Osteoblast (primary cell): ENCODE data around the gene ADCY5. TPM values are rescaled to one million over a fixed set of nuclear protein-coding genes. Genes with fewer than 3 reads are reported as not detected.

ENCODE experiments used
- DNase-seq: peaks from one replicate; pipeline ENCODE4 v3.0.0; 2011; ENCODE audit warnings: low spot score, mixed read lengths; ENCODE audit not compliant: insufficient read length; ENCODE audit errors: missing footprints
- H2AFZ ChIP-seq: 2 replicates; pipeline ENCODE4 v1.6.0; 2011; ENCODE audit warnings: mild to moderate bottlenecking, low read length
- H3K27ac ChIP-seq: 2 replicates; pipeline ENCODE4 v1.5.1; 2011; ENCODE audit warnings: mild to moderate bottlenecking, low read depth, low read length, moderate library complexity
- H3K27me3 ChIP-seq: 2 replicates; pipeline ENCODE4 v1.6.0; 2012; ENCODE audit warnings: mild to moderate bottlenecking, control low read depth, inconsistent platforms, low read length, moderate library complexity; ENCODE audit not compliant: insufficient read depth
- H3K36me3 ChIP-seq: 2 replicates; pipeline ENCODE4 v1.5.1; 2011; ENCODE audit warnings: mild to moderate bottlenecking, low read length, control low read depth, moderate library complexity; ENCODE audit not compliant: insufficient read depth
- H3K4me1 ChIP-seq: 2 replicates; pipeline ENCODE4 v1.5.1; 2011; ENCODE audit warnings: mild to moderate bottlenecking, low read length, control low read depth, moderate library complexity; ENCODE audit not compliant: insufficient read depth
- H3K4me2 ChIP-seq: 2 replicates; pipeline ENCODE4 v1.6.0; 2011; ENCODE audit warnings: mild to moderate bottlenecking, low read length; ENCODE audit not compliant: insufficient read depth
- H3K4me3 ChIP-seq: fragments of 200-600 bp; sonication (generic); 3 replicates; pipeline ENCODE4 v1.5.1; 2012; ENCODE audit warnings: mild to moderate bottlenecking, low read length, inconsistent platforms; ENCODE audit not compliant: insufficient read depth
- H3K79me2 ChIP-seq: 2 replicates; pipeline ENCODE4 v1.6.0; 2012; ENCODE audit warnings: mild to moderate bottlenecking, low read length, control low read depth, inconsistent platforms; ENCODE audit not compliant: insufficient read depth
- H3K9me3 ChIP-seq: 2 replicates; pipeline ENCODE4 v1.5.1; 2011; ENCODE audit warnings: low read depth, low read length, control low read depth
- H4K20me1 ChIP-seq: 2 replicates; pipeline ENCODE4 v1.6.0; 2012; ENCODE audit warnings: mild to moderate bottlenecking, low read length, control low read depth; ENCODE audit not compliant: insufficient read depth
- total RNA-seq: library from RNA; depleted of rRNA; stranded (reverse); fragments of >200 nt; gene quantifications from 2 replicates; pipeline ENCODE4 v1.2.3, GENCODE V29; 2012
- TF ChIP-seq, protein P1 (sequence below): IDR thresholded peaks from 2 replicates; pipeline ENCODE4 v1.5.1; 2011; ENCODE audit warnings: mild to moderate bottlenecking, low read depth, low read length, moderate library complexity; ENCODE audit errors: extremely low read depth

ADCY5 gene
- total RNA-seq, 1 donor: 0.72 TPM

GRCh38 chr3:123319760-123320159 lies 129.1 kb downstream of the ADCY5 start:
- no peaks in the 10 kb centered on the region for H3K79me2 ChIP-seq
- no peak overlapping the region for H3K4me2 ChIP-seq
- H3K4me1 ChIP-seq: no peaks in the 10 kb centered on the region
- H2AFZ ChIP-seq: no peak overlapping the region
- H3K4me3 ChIP-seq: no peak overlapping the region
- no peak overlapping the region for H3K27ac ChIP-seq
- H3K36me3 ChIP-seq: no peaks in the 10 kb centered on the region
- no peaks in the 10 kb centered on the region for H4K20me1 ChIP-seq
- H3K9me3 ChIP-seq: no peaks in the 10 kb centered on the region
- peak; percentile 54 for DNase-seq
- TF ChIP-seq, protein P1, sequence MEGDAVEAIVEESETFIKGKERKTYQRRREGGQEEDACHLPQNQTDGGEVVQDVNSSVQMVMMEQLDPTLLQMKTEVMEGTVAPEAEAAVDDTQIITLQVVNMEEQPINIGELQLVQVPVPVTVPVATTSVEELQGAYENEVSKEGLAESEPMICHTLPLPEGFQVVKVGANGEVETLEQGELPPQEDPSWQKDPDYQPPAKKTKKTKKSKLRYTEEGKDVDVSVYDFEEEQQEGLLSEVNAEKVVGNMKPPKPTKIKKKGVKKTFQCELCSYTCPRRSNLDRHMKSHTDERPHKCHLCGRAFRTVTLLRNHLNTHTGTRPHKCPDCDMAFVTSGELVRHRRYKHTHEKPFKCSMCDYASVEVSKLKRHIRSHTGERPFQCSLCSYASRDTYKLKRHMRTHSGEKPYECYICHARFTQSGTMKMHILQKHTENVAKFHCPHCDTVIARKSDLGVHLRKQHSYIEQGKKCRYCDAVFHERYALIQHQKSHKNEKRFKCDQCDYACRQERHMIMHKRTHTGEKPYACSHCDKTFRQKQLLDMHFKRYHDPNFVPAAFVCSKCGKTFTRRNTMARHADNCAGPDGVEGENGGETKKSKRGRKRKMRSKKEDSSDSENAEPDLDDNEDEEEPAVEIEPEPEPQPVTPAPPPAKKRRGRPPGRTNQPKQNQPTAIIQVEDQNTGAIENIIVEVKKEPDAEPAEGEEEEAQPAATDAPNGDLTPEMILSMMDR: no peak
- peaks cover 74% of the 10 kb centered on the region for H3K27me3 ChIP-seq

GRCh38 chr3:123318374-123318773 lies 130.5 kb downstream of the ADCY5 start:
- Histone ChIP-seq H3K79me2 (no peaks in the 10 kb centered on the region), H3K4me3 (no peak overlapping the region), H3K27ac (no peak overlapping the region), H3K4me2 (no peak overlapping the region), H3K36me3 (no peaks in the 10 kb centered on the region), H2AFZ (no peak overlapping the region), H3K9me3 (no peaks in the 10 kb centered on the region), H3K4me1 (no peaks in the 10 kb centered on the region), H3K27me3 (peaks cover 77% of the 10 kb centered on the region), H4K20me1 (no peaks in the 10 kb centered on the region)
- TF ChIP-seq, protein P1: no peak
- peak; percentile 41 for DNase-seq

DNA sequence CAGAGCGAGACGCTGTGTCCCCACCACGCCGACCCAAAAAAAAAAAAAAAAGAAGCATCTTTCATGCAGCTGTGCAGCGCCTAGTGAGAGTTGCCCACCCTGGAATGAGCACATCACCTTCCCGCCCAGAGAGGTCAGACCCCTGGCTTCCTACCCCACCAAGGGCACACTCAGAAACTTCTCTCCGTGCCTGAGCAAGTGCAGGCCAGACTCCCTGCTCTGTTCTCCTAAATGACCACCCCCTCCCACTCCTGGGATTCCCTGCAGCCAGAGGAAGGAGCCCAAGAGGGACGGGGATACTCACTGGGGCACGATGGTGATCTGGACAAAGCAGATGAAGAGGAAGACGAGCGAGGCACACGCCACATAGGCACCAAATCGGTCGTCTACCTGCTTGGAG lies 131.2 kb downstream of the ADCY5 start:
- no peaks in the 10 kb centered on the region for H3K9me3 ChIP-seq
- H3K4me2 ChIP-seq: no peak overlapping the region
- H3K36me3 ChIP-seq: no peaks in the 10 kb centered on the region
- TF ChIP-seq, protein P1: no peak
- no peaks in the 10 kb centered on the region for H4K20me1 ChIP-seq
- H3K27ac ChIP-seq: no peak overlapping the region
- no peak overlapping the region for H3K4me3 ChIP-seq
- no peaks in the 10 kb centered on the region for H3K4me1 ChIP-seq
- H2AFZ ChIP-seq: no peak overlapping the region
- H3K79me2 ChIP-seq: no peaks in the 10 kb centered on the region
- peak; percentile 66 for DNase-seq
- peaks cover 75% of the 10 kb centered on the region for H3K27me3 ChIP-seq

DNA sequence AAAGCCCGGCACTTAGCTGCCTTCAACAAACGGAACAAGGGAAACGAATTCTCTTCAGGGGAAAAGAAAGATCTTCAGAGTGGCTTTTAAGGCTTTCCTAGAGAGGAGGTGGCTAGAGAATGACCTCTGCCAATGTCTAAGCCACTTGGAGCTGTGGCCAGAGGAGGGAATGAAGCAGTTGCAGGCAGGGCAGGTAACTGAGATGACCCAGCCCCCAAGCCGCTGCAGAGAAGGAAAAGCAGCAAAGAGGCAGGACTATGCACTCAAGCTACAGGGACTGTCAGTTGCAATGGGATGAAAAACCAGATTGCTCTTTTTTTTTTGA lies 133.7 kb downstream of the ADCY5 start:
- H3K27ac ChIP-seq: no peak overlapping the region
- H3K9me3 ChIP-seq: no peaks in the 10 kb centered on the region
- TF ChIP-seq, protein P1: no peak
- no peak overlapping the region for H3K4me3 ChIP-seq
- no peak overlapping the region for H2AFZ ChIP-seq
- H3K79me2 ChIP-seq: no peaks in the 10 kb centered on the region
- H3K4me1 ChIP-seq: no peaks in the 10 kb centered on the region
- H3K27me3 ChIP-seq: peaks cover 69% of the 10 kb centered on the region
- no peaks in the 10 kb centered on the region for H4K20me1 ChIP-seq
- H3K4me2 ChIP-seq: no peak overlapping the region
- no peaks in the 10 kb centered on the region for H3K36me3 ChIP-seq
- DNase-seq: peak; percentile 44
